Measurements from ENCODE around the gene MEIS1.

- TF ChIP-seq CTCF (IDR thresholded peaks at IDR 0.05) (no peak), POLR2A (IDR thresholded peaks at IDR 0.05) (no peak)
These were observed 84.4 kb downstream of the MEIS1 start for GRCh38 chr2:66519264-66519843.
